Lung (tissue), 12 donors: ENCODE results near the gene TNS4. TPM values are rescaled to one million over a fixed set of nuclear protein-coding genes. Genes with fewer than 3 reads are reported as not detected.

Experiments
- ATAC-seq: fragments of 200-7000 bp; cut with Tn5 transposase; one replicate; pipeline ENCODE4 v1.9.1; 2020; ENCODE audit warnings: moderate number of reproducible peaks; ENCODE audit not compliant: insufficient read depth, low FRiP score
- DNase-seq, 3 donors: peaks; one replicate each; pipeline ENCODE4 v3.0.0-alpha.2; 2013 to 2017
- H3K27ac ChIP-seq, 2 donors: one replicate each; pipeline ENCODE4 v1.5.1; 2013; ENCODE audit warnings: mild to moderate bottlenecking in 2 of 2, moderate library complexity in 2 of 2, control low read depth in 1 of 2, inconsistent platforms in 1 of 2, low read depth in 1 of 2, low read length in 1 of 2
- H3K27me3 ChIP-seq, 3 donors: one replicate each; pipeline ENCODE4 v1.5.1; 2013; ENCODE audit warnings: low read length in 2 of 3; ENCODE audit not compliant: control insufficient read depth in 3 of 3, insufficient read depth in 3 of 3
- H3K36me3 ChIP-seq, 4 donors: one replicate each; pipeline ENCODE4 v1.5.1; 2013; ENCODE audit warnings: low read length in 4 of 4, mild to moderate bottlenecking in 1 of 4, moderate library complexity in 1 of 4; ENCODE audit not compliant: control insufficient read depth in 4 of 4, insufficient read depth in 4 of 4
- H3K4me1 ChIP-seq, 5 donors: one replicate each; pipeline ENCODE4 v1.5.1; 2013; ENCODE audit warnings: low read length in 5 of 5, mild to moderate bottlenecking in 2 of 5, moderate library complexity in 1 of 5; ENCODE audit not compliant: control insufficient read depth in 5 of 5, insufficient read depth in 5 of 5
- H3K4me3 ChIP-seq: one replicate; pipeline ENCODE4 v1.5.1; 2013; ENCODE audit warnings: mild to moderate bottlenecking, control low read depth, moderate library complexity
- H3K9ac ChIP-seq, 2 donors: one replicate each; pipeline ENCODE4 v1.5.1; 2013; ENCODE audit warnings: low read length in 2 of 2, control low read depth in 1 of 2; ENCODE audit not compliant: insufficient read depth in 1 of 2
- H3K9me3 ChIP-seq, 4 donors: one replicate each; pipeline ENCODE4 v1.5.1; 2013; ENCODE audit warnings: low read length in 3 of 4, mild to moderate bottlenecking in 1 of 4, moderate library complexity in 1 of 4; ENCODE audit not compliant: control insufficient read depth in 4 of 4, insufficient read depth in 3 of 4
- WGBS, 2 donors: extraction: QIAGEN DNeasy Blood & Tissue Kit; methylation state at CpG; one replicate each; pipeline ENCODE4 v1.1.7; 2013; 5-methylcytosine and 5-hydroxymethylcytosine counted together
- polyA plus RNA-seq, 2 donors: library from polyadenylated mRNA; stranded (reverse); fragments of 200-250 nt; gene quantifications; one replicate each; pipeline ENCODE4 v1.2.1, GENCODE V29; 2013
- total RNA-seq, 2 donors: library from RNA; depleted of rRNA in 1 of 2; stranded (reverse); fragments of >200 nt in 1 of 2; gene quantifications; one replicate each; pipeline ENCODE4 v1.2.1, GENCODE V29; 2014 to 2021
- TF ChIP-seq, protein P1 (sequence below): IDR thresholded peaks from 2 replicates; pipeline ENCODE4 v1.5.1; 2012; ENCODE audit warnings: mild to moderate bottlenecking; ENCODE audit errors: control extremely low read depth, extremely low read depth
- donor health status: control.
- donor health status: control.
- donor health status: Bipolar disorder and iron deficiency.
- donor health status: healthy.
- donor health status: DM: yes; HTN: yes; CAD: no.

Gene TNS4
- total and polyA plus RNA-seq, 4 donors, result 0.17 to 6.8 (median 2.2) TPM

DNA sequence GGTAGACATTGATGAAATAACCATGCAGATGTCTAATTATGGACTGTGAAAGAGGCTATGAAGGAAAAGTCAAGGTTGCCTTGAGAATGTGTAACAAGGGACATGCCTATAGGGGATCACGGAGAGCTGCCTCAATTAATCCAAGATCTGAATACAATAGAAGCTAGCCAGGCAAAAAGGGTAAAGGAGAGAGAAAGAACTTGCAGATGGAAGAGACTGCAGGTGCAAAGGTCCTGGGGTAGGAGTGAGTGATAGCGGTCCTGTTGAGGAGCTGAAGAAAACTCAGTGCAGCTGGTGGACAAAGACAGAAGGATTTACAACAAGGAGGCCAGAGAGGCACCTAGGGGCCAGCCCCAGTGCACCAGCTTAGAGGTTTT is 15.9 kb upstream of the TNS4 start:
- peaks cover 0 to 11% (median 0%) of the 10 kb centered on the region in 5 donors for H3K4me1 ChIP-seq
- H3K27me3 ChIP-seq, result no peaks in the 10 kb centered on the region
- H3K4me3 ChIP-seq, result no peak overlapping the region
- no peaks in the 10 kb centered on the region for H3K36me3 ChIP-seq
- DNase-seq (no peak), ATAC-seq (no peak)
- no peaks in the 10 kb centered on the region for H3K9me3 ChIP-seq
- no peak overlapping the region for H3K9ac ChIP-seq
- TF ChIP-seq, protein P1, sequence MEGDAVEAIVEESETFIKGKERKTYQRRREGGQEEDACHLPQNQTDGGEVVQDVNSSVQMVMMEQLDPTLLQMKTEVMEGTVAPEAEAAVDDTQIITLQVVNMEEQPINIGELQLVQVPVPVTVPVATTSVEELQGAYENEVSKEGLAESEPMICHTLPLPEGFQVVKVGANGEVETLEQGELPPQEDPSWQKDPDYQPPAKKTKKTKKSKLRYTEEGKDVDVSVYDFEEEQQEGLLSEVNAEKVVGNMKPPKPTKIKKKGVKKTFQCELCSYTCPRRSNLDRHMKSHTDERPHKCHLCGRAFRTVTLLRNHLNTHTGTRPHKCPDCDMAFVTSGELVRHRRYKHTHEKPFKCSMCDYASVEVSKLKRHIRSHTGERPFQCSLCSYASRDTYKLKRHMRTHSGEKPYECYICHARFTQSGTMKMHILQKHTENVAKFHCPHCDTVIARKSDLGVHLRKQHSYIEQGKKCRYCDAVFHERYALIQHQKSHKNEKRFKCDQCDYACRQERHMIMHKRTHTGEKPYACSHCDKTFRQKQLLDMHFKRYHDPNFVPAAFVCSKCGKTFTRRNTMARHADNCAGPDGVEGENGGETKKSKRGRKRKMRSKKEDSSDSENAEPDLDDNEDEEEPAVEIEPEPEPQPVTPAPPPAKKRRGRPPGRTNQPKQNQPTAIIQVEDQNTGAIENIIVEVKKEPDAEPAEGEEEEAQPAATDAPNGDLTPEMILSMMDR, result no peak
- 83 to 85% methylated on average over 2 of the region's 2 CpGs for WGBS, 2 donors
- H3K27ac ChIP-seq, result no peak overlapping the region

DNA sequence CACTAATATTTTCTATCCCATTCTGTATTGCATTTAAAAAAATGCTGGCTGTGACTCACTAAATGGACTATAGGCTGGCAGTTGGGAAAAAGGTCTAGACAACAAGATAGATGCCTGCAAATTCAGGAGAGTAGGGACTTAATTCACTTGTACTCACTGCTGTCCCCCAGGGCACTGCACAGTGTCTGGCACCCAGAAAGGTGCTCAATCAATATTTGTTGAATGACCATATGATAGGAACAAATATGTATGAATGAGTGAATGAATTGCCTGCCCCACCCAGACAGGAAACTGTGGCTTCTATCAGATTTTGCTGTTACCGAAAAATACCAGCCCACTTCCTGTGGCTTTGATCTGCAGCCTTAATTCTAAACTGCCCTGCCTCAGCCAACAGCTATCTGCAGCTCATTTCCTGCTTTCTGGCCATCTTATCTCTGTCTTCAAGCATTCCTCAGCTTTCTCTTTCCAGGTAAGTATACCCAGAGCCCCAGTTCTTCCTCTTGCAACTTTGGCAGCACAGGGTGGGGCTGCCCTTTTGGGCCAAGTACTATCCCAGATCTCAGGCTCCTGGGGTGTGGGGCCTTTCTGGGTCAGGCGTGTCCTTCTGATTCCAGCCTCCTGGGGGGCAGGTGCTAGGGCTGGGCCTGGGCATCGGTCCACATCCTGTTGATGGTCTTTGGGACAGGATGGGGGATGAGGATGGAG is 15.3 kb upstream of the TNS4 start:
- H3K27me3 ChIP-seq, result no peaks in the 10 kb centered on the region
- TF ChIP-seq, protein P1, result no peak
- no peaks in the 10 kb centered on the region for H3K9me3 ChIP-seq
- no peaks in the 10 kb centered on the region for H3K36me3 ChIP-seq
- WGBS, 2 donors, result 16 to 23% methylated on average over 3 of the region's 3 CpGs
- ATAC-seq (no peak), DNase-seq (no peak)
- H3K9ac ChIP-seq, result no peak overlapping the region
- H3K27ac ChIP-seq, result peak overlapping the region in 1 of 2 donors; percentile 4
- H3K4me1 ChIP-seq, result peaks cover 0 to 15% (median 0%) of the 10 kb centered on the region in 5 donors
- H3K4me3 ChIP-seq, result no peak overlapping the region

DNA sequence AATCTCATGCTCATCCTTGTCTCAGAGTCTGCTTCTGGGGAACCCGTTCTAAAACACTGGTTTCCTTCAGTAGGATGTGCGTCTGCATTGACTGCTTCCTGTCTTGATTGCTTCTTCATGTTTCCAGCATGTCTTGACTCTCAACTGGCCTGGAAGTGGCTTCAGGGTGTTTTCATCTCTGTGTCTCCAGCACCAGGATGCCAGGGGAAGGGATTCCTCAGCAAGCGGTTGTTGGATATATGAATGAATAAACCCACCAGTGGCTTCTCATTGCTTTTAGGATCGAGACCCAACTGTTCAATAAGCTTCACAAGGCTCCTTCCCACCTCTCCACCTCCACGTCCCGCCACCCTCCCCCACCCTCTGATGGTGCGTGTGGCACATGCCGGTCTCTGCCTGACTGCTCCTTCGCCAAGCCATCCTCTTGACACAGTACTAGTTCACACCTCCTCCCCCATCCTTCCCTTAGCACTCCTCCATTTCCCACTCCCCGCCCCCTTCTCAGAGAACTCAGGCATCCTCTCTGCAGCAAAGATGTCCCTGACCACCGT is 14.1 kb upstream of the TNS4 start:
- Histone ChIP-seq H3K36me3 (no peaks in the 10 kb centered on the region), H3K27me3 (no peaks in the 10 kb centered on the region), H3K27ac (peak overlapping the region in 1 of 2 donors; percentile 22), H3K9ac (no peak overlapping the region), H3K4me3 (no peak overlapping the region), H3K9me3 (no peaks in the 10 kb centered on the region), H3K4me1 (peaks cover 0 to 13% (median 0%) of the 10 kb centered on the region in 5 donors)
- TF ChIP-seq, protein P1, result no peak
- ATAC-seq (no peak), DNase-seq (no peak)
- WGBS, 2 donors, result 52 to 61% methylated on average over 11 of the region's 11 CpGs
